HG03571 (cell line): Measurements from ENCODE around the gene SLC27A5.

Source experiments
- ATAC-seq: cut with Tn5 transposase; IDR thresholded peaks from one replicate; pipeline ENCODE4 v1.9.1; 2021; ENCODE audit not compliant: unreplicated experiment

The SLC27A5 gene, protein sequence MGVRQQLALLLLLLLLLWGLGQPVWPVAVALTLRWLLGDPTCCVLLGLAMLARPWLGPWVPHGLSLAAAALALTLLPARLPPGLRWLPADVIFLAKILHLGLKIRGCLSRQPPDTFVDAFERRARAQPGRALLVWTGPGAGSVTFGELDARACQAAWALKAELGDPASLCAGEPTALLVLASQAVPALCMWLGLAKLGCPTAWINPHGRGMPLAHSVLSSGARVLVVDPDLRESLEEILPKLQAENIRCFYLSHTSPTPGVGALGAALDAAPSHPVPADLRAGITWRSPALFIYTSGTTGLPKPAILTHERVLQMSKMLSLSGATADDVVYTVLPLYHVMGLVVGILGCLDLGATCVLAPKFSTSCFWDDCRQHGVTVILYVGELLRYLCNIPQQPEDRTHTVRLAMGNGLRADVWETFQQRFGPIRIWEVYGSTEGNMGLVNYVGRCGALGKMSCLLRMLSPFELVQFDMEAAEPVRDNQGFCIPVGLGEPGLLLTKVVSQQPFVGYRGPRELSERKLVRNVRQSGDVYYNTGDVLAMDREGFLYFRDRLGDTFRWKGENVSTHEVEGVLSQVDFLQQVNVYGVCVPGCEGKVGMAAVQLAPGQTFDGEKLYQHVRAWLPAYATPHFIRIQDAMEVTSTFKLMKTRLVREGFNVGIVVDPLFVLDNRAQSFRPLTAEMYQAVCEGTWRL

DNA sequence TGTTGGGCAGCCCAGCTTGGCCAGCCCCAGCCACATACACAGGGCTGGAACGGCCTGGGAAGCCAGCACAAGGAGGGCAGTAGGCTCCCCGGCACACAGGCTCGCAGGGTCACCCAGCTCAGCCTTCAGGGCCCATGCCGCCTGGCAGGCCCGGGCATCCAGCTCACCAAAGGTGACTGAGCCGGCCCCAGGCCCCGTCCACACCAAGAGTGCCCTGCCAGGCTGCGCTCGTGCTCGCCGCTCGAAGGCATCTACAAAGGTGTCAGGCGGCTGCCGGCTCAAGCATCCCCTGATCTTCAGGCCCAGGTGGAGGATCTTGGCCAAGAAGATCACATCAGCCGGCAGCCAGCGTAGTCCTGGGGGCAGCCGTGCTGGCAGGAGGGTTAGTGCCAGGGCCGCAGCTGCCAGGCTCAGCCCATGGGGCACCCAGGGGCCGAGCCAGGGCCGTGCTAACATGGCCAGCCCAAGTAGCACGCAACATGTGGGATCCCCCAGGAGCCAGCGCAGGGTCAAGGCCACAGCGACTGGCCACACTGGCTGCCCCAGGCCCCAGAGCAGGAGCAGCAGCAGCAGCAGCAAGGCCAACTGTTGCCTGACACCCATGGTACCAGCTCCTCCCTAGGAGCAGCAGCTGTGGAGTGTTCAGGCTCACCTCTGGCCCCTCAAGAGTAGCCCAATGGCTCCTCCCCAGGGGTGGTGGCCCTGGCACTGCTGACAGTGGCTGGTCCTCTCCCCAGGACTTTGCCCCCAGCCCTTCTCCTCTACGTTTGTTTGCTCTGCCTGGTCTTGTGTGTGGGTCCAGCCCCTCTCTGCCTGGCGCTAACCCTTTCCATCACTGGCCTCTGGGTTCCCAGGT lies at the start of gene SLC27A5:
TSS of gene SLC27A5 (minus strand) at position 640 of the 856 bp plus-strand sequence. CDS start at position 603, 37 bp downstream.
- ATAC-seq: no peak

DNA sequence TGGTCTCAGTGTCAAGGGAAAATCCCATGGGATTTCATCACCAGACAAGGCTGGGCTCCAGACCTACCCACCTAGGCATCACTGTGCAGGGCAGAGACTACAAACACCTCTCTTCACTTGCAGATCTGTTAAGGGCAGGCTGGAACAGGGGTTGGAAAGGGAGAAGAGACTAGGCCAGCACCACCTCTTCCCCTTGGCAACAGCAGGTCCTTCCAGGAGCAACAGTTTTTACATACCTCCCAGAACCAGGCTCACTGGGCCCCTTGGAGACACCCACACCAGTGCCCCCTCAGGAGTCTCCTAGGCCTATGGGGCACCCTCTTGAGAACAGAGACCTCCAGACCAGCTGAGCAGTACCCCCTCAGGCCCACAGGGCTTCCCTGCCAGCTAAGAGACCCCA lies 49.1 kb upstream of the SLC27A5 start:
- no peak for ATAC-seq

DNA sequence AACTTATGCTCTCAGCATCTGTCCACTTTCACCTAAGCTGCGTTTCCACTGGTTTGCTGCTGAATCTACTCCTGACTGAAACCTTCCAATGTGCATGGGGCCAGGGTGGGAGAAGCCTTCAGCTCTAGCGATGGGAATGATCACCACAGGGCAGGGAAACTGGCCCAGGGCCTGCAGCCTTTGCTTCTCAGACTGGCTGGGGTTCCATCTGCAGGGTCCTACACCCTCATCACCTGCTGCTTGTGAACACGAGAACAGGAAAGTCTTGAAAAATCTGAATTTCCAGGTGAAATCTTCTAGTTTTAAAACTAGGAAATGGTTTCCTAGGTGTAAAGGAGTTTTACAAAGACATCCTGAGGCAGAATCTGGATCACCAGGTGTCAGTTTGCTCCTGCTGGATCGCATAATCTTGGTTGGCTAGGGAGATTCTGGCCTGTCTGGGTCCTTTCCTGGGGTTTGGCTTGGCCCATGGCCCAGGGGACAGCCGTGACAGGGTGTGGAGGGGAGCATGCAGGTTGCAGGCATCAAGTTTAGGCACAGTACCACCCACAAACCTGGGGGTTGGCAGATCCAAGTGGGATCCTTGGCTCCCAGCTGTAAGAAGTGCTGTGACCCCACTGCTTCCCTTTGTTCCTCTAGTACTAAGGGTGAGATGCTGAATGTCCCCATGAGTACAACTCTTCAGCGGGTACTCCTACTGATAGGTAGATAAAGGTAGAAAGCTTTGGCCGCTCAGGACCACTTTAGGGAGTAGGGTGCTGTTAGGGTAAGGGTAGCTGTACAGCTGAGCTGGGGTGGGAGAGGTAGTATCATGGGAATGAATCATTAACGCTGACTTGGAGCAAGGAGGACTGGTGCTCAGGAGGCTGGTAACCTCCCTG lies 48.5 kb upstream of the SLC27A5 start:
- no peak for ATAC-seq

DNA sequence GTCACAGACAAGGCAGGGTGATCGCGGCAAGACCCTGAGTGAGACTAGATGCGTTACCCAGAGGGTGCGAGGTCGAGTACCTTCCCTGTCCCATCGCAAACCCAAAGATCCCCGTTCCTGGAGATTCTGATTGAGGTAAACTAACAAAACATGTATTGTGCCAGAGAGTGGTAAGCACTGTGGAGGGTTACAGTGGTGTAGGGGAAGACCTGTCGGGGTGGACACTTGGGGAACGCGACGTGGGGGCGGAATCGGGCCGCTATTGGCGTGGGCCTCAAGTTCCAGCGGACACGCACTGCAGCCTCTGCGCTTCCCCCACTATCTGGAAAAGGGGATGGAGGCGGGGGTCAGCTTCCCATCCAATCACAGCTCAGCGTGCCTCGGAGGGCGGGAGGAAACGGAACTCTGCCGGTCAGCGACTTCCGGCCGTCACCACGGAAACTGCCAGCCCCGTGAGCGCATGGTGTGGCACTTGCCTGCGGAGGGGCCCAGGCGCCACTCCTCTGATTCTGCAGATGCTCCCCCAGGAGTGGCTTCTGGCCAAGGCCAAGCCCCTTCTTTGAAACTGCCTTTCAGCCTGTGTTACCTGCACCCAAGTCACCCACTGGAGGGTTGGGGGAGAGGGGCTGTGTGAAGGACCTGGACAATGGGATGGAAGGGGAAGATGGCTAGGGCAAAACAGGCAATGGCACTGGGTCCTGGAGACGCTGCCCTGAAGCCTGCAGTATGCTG lies 47.6 kb upstream of the SLC27A5 start:
- no peak for ATAC-seq

DNA sequence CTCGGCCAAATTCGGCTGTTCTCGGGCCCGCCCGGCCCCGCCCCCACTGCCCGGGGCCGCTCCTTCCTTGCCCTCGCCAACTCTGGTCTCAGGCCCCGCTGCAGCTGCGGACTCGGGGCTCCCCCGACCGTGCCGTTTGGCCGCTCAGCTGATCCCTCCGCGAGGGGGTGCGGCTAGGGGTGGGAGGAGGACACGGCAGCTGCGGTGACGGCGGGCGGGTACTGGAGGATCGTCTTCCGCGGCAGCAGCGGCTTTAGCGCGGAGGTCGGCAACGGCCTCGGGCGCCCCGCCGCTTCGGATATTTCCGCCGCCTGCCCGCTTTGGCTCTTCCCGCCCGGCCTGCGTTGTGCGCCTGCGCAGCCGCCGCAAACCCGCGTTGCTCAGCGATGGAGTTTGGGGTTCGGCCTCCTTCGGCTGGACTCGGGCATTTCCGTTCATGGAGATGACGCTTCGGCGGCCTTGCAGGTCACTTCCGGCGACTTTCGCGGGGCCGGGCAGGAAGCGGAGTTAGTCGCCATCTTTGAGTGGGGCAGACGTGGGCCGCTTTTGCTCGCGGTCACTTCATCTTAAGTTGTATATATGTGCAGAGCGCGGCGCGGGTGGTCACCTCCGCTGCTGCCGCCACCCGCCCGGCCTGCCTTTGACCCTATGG lies 47.0 kb upstream of the SLC27A5 start:
- ATAC-seq: peak; percentile 44

DNA sequence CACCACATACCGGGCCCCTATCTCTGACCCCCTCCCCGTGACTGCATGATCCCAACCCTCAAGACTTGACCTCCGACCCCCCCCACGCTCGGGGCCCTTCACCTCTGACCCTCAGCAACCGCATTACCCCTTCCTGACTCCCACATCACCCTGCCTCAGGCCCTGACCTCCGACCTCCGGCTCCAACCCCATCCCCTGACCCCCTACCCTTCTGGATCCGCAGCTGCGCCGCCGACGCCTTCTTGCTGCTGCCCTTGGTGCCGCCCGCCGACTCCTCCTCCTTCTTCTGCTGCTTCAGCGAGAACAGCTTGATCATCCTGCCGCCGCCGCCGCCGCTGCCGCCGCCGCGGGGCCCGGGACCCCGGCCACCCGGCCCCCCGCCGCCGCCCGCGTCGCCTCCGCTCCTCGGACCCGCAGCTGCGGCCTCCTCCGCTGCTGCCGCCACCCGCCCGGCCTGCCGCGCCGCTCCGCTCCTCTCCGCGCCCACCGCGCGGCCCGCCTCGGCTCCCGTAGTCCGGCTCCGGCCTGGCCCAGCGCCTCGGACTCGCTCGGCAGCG lies 46.4 kb upstream of the SLC27A5 start, which contains the start of gene UBE2M:
TSS of gene UBE2M (minus strand) at position 546 of the 557 bp plus-strand sequence. CDS start at position 316, 230 bp downstream.
- peak; percentile 2 for ATAC-seq

DNA sequence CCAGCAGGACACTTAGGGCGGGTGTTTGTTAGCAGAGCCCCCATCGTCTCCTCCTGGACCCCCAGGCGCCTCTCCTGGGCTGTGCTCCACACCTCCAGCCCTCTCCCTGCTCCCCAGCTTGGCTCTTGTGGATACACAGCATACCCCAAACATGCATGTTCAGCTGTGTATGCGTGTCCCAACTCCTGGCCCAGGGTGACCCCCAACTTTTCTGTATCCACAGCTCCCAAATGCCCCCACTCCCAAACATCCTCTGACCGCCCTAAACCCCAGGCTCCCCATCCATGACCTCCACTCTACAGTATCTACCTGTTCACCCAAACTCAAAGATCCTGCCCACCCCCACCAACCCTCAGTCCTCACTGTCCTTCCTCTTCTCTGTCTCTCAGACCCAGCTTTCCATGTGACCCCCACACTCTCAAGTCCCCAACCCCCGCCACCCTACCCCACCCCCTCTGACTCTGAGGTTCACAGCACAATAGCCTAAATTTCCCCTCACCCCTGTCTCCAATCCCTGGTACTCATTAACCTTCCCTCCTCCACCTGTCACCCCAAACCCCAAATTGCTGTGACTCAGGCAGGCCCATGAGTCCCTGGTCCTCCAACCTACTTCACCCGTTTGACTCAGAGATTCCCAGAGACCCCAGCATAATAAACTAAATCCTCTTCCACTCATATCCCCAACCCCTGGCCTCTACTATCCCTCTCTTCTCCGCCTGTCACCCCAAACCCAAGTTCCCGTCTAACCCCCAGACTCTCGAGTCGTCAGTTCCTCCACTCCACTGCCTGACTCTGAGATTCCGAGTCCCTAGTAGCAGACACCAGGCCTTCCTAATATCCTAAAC lies 45.7 kb upstream of the SLC27A5 start:
- no peak for ATAC-seq

DNA sequence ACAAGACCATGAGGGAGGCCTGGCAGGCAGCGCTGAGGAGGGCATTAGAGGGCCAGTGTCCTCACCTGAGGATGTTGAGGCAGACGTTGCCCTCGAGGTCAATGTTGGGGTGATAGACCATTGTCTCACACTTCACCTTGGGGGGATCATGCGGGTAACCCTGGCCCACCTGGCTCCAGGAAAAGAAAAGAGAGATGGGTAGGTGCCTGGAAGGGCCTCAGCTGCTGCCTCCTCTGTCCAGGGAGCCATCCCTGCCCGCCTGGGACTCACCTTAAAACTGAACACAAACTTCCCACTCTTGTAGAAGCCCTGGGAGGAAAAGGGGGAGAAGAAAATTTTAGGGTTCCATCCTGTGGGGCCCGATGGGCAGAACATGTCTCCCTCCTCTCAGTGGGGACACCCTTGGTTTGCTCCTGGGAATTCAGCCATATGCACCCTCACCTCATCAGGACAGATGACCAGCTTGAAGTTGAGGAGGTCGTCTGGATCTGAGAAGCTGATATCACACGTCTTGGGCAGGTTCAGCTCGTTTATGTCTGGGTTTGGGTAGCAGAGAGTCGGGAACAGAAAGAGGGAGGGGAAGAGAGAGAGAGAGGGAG lies 44.9 kb upstream of the SLC27A5 start:
- ATAC-seq: no peak

DNA sequence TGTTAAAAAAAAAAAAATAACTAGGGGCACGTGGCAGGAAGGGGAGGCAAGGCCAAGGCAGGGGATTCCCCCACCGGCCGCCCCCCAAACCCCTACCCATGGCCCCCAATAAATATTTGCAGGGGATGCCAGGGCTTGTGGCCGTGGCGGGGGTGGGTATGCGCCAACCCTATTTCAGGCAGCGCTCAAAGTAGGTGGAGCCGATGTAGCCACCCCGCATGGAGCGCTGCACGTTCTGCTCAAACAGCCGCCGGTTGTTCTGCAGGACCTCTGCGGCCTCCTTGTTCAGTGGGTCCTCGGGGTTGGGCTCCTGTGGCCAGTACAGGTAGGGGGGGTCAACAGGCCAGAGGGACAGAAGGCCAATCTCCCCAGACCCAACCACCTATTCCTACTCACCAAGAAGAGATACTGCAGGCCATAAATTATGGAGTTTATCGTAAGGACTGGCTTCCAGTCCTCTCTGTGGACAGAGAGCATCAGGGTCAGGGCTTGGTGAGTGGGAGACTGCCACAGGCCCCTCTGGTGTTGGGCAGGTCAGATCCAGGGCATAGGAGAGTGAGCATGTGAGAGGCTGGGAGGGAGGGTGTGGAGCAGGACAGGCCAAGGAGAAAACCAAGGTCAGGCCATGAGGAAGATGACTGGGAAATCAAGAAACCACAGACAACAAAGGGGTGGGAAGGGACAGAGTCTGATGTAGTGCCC lies 44.3 kb upstream of the SLC27A5 start:
- no peak for ATAC-seq

DNA sequence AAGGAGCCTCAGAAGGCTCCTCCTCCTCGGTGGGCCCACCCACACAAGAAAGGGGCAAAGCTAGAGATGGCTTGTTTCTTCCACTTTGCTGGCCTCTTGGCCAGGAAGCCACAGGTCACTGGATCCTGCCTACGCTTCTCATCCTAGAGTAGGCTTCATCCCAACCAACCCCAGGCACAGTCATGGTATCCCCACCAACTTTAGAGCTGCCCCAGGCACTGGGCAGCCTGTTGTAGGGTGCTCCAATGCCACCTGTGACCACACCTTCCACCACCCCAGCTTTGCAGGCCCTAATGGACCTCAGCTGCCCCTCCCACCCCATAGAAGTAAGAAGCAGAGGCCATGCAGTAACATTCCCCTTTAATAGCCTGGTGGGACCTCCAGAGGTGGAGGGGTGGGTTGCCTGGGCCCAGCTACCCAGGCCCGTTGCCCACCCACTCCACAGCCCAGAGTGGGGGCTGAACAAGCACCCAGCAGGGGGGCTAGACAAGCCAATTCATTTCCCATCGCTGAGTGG lies 43.6 kb upstream of the SLC27A5 start:
- ATAC-seq: no peak

DNA sequence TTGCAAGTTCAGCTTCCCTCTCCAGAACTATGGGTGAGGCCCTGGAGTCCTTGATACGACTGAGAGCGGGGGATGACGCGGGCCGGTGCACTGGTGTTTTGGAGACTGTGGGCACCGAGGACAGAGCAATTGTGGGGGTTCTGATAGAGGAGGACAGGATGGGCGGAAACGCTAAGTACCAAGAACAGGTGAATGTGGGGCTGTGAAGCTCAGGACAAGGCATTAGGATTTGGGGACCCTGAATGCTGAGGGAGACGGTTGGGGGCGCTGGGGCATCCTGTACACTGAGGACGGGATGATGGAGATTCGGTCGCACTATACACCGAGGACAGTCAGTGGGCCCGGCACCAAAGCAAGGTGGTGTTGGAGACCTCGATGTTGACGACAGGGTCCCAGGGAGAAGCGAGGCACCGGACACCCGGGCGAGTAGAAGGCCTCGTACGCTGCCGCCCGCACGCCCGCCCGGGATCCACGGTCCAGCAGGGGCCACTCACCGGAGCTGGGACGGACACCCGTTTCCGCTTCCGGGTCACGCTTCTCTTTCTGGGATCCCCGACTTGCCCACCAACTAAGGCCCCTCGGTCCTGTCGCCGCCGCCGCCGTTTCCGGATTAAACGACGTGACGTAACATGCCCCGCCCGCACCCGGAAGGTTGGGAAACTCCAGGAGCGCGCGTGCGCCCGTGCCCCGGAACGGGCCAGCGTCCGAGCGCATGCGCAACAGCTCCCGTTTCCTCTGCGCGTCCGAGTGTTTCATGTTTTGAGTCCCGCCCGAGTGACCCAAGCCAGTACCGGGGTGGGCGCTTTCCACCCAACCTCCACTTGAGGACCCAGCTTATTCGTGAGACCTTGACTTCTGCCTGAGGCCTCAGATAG lies 42.9 kb upstream of the SLC27A5 start, which contains the start of gene CHMP2A:
TSS of gene CHMP2A (minus strand) at position 612 of the 875 bp plus-strand sequence. CDS start 893 bp downstream, outside the sequence.
- ATAC-seq: no peak

DNA sequence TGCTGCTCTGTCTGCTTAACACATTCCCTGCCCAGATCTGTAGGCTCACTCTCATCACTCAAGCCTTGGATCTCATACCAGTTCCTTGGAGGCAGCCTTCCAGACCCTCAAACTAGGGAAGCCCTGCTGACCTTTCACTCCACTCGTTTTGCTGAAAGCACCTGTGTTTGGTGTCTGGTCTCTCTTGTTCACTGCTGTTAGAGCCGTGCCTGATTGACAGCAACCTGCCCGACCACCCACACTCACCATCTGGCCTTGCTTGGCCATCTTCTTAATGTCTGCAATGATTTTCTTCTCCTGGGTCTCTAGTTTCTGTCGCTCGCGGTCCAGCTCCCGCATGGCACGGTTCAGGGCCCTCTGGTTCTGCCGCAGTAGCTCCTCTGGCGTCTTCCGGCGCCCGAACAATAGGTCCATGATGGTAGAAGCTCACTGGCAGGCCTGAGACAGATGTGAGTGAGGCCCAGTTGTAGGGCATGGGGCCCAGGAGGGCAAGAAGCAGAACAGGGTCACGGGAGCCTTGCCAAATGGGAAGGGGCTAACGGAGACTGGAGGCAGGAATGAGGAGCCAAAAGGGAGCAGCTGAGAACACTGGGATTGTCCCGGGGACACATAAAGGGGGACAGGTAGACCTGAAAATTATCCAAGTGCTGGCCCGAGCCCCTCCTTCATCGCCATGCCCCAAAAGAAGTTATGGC lies 42.2 kb upstream of the SLC27A5 start:
- ATAC-seq: no peak

DNA sequence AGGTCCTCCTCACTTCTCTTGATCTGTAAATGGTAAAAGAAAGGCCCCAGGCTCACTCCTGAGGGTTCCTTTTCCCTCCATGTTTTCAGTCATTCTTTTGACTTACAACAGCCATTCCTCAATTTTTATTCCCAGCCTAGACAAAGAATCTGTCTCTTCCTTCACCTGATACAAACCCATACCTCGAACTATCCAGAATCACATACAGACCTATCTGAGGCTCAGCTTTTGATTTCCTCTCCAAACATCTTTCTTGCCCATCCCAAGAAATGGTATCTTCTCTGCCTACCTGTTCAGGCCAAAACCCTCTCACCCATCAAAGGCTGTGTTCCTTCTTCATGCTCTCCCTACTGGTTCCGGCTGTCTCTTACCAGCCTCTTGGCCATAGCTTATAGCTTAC lies 40.9 kb upstream of the SLC27A5 start:
- no peak for ATAC-seq

DNA sequence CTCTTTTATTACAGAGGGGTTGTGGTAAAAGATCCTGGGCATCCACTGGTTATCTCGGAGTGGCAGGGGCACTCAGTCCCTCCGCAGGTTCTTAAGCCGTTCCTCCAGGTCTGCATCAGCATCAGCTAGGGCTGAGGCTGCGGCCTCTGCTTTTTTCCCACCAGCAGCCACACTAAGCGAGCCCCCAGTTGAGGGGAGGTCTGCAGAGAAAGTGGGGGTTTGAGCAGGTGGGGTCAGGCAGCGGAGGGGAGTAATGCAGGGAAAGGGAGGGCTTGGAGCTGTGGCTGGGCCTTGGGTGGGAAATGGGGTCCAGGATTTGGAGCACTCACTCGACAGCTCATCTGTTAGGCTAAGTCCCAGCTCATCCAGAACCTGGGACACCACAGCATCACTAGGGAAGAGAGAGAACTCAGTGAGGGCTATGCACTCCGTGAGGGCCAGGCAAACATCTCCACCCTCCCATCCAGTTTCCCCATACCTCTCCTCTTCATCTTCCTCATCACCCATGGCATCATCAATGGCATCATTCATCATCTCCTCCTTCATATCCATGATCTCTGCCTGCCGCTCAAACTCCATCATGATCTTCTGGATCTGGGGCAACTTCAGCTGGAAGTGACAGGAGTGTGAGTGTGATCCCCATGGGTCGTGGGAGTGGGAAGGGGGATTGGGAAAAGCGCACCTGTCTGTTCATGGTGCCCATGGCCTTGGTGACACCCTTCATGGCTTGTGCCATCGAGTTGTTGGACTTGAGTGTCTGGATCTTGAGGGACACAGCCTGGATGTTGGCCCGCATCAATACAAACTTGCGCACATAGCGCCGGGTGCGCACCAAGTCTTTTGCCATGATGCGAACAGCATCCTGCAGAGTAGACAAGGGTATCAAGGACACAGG lies 40.0 kb upstream of the SLC27A5 start:
- ATAC-seq: no peak
